HTR-8/SVneo (cell line): Measurements from ENCODE around the gene SMURF2.
"Not testable (repeated sequence)": the region's sequence is repeated elsewhere in the genome, so short reads cannot be mapped to it uniquely, and the experiment has no call there.

ENCODE experiments used
- DNase-seq: peaks from one replicate; pipeline ENCODE4 v3.0.0; 2011; ENCODE audit warnings: low spot score, mixed read lengths; ENCODE audit not compliant: insufficient read length
- FAIRE-seq: peaks from 2 replicates; lab custom pipeline; 2011; peaks lifted over from hg19 to GRCh38; lab: Jason Lieb, UNC

SMURF2 gene

DNA sequence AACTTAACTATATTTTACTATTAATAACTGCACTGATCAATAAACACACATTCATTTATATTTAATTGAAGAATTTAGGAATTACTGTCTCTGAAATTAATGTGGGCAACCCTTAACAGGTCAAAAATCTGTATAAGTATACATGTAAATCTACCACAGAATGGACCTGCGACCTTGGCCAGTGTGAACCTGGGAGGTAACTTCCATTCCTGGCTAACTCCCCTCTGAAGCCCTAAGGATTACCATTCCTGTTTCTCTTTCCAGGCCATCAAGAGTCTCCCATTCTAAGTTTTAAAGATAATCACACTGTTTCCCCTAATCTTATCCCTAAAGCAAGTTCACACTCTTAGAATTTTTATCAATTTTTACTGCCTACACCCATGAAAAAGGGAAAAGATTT lies 58.1 kb downstream of the SMURF2 start:
- FAIRE-seq = no peak

DNA sequence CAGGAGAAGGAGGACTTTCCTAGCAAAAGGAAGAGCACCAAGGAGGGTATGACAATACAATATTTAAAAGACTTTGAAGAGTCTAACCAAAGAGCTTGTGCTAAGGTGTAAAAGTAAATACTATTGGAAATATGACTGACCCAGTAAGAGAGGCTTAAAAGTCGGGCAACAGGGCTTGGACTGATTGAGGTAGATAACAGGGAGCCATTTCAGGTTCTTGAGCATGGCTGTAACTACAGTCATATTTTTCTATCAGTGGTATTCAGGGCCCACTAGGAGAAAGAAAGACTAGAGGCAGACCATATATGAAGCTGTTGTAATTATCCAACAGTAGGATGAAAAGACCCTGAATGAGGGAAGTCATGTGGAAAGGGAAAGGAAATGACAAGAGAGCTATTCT lies 62.3 kb downstream of the SMURF2 start:
- DNase-seq (no peak), FAIRE-seq (no peak)

More for the DNA sequence above, 58.1 kb downstream of the SMURF2 start:
- DNase-seq = no peak

DNA sequence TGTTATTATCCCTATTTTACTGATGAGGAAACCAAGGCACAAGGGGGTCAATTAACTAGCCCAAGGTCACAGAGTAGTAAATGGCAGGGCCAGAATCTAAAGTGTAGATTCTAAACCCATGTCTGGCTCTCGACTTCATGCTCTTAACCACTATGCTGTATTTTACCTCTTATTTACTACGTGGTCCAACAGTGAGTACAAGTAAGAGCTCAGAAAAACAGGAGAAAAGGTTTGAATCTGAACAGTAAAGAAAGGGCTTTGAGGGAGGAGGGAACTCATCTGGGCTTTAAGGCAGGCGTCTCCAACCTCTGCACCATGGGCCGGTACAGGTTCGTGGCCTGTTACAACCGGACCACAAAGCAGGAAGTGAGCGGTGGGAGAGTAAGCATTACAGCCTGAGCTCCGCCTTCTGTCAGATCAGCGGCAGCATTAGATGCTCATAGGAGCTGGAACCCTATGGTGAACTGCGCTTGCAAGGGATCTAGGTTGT lies 62.9 kb downstream of the SMURF2 start:
- no peak for DNase-seq
- FAIRE-seq = no peak

DNA sequence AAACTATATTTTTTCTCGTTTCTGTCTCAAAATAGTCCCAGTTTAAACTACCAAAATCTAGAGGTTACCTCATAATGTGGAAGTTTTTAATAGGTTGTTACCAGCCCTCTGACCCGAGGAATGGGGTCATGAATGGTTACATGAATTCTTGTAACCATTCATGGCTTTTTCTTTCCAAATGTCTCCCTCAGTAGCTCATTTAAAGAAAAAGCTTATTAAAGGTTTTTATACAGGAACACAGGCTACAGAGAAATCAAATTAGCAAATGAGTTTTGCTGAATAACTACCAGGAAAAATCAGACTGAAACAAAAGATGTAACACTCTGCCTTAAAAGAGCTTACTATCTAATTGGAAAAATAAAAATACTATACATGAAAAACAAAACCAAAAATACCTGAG lies 63.4 kb downstream of the SMURF2 start:
- DNase-seq = no peak
- FAIRE-seq = no peak

DNA sequence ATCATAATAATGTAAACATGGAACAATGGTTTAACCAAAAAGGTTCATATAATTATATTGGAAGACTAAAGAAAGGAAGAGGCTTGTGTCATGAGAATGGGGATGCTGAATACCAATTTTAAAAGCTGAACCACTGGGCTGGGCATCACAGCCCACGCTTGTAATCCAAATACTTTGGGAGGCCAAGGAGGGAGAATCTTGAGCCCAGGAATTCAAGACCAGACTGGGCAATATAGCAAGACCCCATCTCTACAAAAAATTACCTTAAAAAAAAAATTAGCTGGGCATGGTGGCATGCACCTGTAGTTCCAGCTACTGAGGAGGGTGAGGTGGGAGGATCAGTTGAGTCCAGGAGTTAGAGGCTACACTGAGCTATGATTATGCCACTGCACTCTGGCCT lies 65.1 kb downstream of the SMURF2 start:
- DNase-seq = no peak
- no peak for FAIRE-seq

DNA sequence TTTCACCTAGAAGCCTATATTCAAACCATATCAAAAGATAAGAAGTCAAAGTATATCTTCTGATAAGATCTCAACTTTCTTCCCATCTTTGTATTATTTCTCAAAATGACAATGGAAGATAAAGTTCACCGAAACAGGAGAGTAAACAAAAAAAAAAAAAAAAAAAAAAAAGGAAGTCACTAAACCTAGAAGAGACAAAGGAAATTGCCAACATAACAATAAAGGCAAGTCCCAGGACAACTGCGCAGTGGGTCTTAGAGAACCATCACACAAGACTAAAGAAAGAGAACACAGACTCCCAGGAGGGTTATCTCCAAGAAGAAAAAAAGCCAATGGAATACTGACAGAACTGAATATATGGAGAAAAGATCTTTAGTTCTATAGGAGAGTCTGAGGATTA lies 65.7 kb downstream of the SMURF2 start:
- FAIRE-seq (no peak), DNase-seq (no peak)

DNA sequence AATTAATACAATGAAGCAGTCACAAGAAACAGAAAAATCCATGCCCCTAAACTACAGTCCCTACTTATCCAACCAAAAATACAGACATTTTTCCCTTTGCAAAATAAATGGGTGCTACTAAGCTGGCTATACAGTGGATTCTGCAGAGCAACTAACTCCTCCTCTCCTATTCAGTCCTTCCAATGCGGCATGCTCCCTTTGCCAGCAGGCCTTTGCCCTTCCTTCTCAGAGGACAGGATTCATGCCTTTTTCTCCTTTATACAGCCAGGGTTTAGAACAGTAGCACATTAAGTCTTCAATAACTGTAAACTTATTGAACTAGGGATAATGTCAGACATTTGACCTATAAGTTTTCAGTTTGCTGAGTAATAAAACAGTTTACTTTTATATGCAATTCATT lies 70.2 kb downstream of the SMURF2 start:
- FAIRE-seq (no peak), DNase-seq (no peak)

DNA sequence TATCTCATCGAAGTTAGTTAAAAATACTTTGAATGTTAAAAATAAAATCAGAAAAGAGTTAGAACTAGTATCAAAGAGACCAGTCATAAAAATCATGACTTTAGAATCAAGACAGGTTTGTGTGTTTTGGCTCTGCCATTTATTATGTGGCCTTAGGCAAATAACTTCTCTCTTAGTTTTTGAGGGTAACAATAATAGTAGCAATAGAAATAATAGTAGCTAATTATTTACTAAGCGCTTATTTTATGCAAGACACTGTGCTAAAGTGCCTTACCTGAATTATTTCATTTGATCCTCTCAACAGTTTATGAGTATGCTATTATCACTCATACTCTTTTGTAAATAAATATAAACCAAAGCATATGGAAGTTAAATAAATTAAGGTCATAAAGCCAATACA lies 77.0 kb downstream of the SMURF2 start:
- FAIRE-seq = no peak
- DNase-seq = no peak

DNA sequence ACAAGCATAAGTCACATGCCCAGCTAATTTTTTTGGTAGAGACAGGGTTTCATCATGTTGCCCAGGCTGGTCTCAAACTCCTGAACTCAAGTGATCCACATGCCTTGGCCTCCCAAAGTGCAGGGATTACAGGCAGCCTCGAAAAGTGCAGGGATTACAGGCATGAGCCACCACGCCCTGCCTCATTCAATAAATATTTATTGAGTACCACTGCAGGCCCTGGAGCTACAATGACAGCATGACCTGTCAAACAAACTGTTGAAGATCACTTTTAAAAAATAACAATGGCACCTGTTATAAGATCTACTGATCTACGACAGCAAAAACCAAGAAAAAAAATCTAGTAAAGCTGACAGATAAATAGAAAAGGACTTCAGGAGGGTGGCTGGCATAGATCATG lies 79.1 kb downstream of the SMURF2 start:
- no peak for DNase-seq
- FAIRE-seq = no peak

DNA sequence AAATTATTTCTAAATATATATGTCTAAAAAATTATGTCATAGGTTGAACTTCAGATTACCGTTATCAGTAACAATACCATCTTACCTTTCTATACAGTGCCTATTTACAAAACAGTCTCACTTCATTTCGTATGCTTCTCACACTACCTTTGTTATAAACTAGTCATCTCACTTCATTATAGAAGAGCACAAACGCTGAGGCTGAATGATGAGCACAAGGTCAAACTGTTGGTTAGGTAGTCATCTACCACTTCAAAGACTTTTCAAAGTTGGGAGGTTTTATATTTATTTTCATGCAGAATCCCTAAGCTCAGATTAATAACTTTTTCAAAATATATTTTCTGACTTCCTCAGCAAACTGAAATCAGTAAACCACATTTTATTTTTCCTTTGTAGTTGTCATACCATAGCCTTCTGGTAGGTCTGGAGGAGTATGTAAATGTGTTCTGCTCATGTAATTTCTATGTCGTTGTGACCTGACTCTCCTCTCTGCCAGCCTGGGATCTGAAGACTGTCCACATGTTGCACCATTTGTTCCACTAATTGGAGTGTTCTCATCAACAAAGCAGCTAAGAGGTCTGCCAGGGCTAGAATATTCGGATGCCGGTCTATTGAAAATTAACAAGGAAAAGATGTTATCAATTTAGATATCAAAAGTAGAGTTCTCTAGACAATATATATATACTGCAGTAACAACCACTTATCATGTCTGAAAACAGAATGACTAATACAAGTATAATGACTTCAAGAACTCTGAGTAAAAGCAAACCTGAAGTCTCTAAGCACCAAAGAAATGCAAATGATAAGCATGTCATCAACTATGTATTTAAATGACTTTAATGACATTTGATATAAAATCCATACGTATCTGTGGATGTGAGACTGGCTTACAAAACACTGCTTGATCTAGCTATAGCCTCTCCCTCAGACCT lies 81.5 kb downstream of the SMURF2 start:
- DNase-seq (no peak), FAIRE-seq (no peak)

DNA sequence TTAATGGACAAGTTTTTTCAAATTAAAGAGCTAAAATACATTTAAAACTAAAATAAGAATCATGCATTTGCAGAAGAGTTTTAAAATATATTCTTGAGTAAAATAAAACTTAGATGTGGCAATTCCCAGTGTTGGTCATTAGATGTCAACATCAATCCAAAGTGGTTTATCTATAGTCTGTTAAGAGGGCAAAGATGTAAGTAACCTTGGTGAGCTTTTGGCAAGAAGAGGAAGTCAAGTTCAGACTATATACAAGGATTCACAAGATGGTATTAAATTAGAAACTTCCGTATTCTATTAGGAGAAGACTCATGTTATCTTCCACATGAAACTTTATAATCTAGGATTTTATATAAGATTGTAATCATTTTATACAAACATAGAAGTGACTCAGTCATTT lies 82.2 kb downstream of the SMURF2 start:
- DNase-seq (no peak), FAIRE-seq (no peak)

DNA sequence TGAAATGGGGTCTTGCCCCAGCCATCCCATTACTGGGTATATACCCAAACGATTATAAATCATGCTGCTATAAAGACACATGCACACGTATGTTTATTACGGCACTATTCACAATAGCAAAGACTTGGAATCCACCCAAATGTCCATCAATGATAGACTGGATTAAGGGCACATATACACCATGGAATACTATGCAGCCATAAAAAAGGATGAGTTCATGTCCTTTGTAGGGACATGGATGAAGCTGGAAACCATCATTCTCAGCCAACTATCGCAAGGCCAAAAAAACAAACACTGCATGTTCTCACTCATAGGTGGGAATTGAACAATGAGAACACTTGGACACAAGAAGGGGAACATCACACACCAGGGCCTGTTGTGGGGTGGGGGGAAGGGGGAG lies 85.1 kb downstream of the SMURF2 start:
- not testable (repeated sequence) for DNase-seq, FAIRE-seq

DNA sequence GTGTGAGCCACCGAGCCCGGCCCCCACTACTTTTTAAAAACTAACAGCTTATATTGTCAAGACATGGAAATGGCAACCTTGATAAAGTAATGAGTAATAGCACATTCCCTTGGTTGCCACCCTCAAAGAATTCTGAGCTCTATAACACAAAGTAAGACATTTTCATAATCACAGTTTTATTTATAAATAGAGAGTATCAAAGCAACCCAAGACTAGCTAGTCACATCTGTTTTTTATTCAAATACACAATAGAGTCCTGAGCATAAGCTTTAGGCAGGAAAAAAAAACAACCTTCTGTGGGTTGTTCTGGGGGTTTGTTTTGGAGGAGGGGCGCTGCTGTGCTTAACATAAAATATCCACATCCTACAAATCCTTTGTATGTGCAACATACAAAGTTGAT lies 86.7 kb downstream of the SMURF2 start:
- FAIRE-seq (no peak), DNase-seq (no peak)

DNA sequence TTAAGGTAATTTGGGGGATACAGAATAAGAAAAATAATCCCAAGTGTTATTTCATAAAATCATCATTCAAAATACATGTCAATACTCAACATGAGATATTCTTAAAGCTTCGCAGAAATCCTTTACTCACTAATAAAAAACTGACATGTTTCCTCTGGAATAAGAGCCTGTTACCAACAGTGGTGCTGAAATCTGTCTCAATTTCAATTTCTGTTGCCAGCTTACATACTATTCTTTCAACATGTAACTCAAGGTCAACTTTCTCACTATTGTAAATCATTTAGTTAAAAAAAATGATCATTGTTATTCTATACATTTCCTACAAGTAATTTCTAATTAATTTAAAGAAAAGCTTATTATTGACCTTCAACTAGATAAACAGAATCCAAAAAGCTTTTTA lies 87.5 kb downstream of the SMURF2 start:
- FAIRE-seq (no peak), DNase-seq (no peak)

DNA sequence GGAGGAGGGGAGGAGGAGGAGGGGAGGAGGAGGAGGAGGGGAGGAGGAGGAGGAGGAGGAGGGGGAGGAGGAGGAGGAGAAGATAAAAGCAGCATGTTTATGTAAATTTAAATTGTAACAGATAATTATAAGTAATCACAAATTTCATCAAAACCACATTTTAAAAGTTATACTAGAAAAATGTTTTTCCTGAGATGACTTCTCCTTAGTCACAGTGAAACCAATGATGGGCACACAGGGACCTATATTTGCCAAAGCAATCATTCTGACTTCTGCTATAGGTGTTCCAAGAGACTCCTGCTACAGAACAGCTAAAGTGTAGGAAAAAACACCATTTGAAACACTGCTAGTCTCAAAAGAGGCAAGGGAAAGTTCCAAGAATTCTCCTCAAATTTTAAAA lies 88.9 kb downstream of the SMURF2 start:
- no peak for FAIRE-seq
- DNase-seq = no peak

DNA sequence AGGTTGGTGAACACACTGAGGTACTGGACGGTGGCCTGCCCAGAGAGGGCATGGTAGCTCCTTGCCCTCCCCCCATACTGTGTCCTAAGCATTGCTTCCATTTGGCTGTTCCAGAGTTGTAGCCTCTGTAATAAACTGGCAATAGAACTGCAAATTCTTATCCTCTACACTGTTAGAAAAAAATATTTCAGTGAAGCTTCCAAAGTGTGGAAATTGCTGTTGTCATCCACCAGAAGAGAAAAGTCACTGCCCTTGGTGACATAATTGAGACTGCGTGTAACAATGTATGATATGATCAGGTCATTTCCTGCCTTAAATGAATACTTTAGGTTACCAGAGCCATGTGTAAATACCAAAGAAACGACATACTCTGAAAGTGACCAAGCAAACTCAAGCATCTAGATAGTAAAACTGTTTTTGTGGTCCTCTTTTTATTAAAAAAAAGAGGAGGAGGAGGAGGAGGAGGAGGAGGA lies 89.4 kb downstream of the SMURF2 start:
- FAIRE-seq (no peak), DNase-seq (peak; percentile 45)

DNA sequence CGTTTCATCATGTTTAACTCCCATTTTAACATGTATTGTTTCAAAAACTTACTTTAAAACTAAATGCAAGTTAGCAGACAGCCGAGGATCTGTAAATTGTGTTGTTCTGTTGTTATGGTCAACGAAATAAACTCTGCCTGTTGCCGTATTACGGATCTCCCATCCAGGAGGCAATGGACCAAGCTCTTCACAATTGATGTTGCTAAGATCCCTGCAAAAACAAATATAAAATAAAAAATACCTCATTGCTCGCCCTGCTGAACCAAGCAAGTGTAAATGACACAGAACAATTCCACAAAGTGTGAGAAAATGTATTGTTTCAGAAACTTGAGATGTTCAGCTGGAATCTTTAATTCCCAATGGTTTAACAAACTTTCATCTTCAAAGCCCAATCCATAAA lies 90.4 kb downstream of the SMURF2 start:
- FAIRE-seq (no peak), DNase-seq (no peak)

DNA sequence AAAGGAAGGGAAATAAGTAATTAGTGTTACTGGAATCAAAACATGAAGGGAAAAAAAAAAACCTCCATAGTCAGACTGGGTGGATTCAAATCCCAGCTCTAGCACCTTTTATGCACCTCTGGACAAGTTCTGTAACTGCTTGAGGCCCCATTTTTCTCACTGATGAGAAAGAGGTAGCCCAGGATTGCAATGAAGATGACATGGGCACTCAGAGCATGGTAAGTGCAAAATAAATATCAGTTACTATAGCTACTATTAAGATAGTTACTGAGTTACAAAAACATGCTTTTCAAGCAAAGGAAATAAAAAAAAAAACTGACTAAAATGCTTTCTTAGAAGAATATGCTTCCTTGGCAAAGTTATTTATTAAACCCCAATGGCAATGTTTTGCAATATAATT lies 96.5 kb downstream of the SMURF2 start:
- no peak for FAIRE-seq

DNA sequence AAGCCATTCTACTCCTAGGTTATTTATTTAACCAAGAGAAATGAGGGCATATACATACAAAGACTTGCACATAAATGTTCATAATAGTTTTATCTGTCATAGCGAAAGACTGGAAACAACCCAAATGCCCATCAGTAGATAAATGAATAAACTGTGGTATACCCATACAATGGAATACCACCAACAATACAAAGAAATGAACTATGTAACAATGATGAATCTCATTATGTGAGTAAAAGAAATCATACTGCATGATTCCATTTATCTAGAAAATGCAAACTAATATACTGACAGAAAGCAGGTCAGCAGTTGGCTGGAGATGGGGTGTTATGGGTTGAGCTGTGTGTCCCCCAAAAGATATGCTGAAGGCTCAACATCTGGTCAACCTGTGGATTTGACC lies 98.0 kb downstream of the SMURF2 start:
- DNase-seq (no peak), FAIRE-seq (no peak)

More for the DNA sequence above, 96.5 kb downstream of the SMURF2 start:
- DNase-seq = no peak

DNA sequence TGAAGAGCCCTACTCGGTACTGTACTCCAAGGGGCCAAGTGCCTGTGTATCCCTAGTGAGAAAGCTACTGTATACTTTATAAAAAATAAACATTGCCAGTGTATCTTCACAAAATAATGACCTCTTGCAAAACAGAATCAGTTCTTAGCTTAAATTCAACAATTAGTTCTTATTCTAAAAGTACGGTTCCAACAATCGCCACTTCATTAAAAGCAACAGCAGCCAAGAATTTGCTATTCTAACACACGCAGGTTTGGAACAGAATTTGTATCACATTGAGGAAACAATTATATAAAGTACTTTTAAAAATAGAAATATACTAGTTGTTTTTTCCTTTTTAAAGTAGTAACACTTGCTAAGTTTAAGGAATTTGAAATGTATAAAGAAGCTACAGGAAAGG lies 106.8 kb downstream of the SMURF2 start:
- DNase-seq = no peak

DNA sequence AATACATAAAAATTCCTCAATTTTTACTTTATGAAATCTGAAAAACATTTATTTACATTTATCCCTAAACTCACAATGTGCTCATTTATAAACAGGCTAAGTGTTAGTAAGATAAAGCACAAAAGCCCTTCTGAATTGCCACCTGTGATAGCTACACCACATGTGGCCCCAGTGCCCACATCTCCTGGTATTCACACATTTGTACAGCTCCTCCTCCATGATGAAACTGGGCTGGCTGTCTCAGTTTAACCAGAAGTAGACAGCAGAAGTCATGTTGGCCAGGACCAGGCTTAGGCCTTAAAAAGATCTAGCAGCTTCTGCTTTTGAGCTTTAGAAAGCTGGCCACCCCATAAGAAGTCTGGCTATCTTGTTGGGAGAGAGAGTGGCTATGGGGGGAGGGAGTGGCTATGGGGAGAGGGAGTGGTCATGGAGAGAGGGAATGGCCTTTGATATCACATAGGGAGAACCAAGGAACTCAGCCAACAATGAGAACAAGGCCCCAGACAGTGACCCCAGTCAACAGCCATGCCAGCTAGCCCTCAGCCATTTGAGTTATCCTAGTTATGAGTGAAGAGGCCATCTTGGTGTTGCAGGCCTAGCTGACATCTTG lies 108.0 kb downstream of the SMURF2 start:
- peak; percentile 52 for FAIRE-seq
- no peak for DNase-seq

More for the DNA sequence above, 106.8 kb downstream of the SMURF2 start:
- no peak for FAIRE-seq
